ENCODE data around the gene CLEC4C. TPM values are rescaled to one million over a fixed set of nuclear protein-coding genes. Genes with fewer than 3 reads are reported as not detected.
"Not testable (repeated sequence)": the region's sequence is repeated elsewhere in the genome, so short reads cannot be mapped to it uniquely, and the experiment has no call there.

The CLEC4C gene
- total and polyA plus RNA-seq, 2 experiments from 2014 or later = not detected

DNA sequence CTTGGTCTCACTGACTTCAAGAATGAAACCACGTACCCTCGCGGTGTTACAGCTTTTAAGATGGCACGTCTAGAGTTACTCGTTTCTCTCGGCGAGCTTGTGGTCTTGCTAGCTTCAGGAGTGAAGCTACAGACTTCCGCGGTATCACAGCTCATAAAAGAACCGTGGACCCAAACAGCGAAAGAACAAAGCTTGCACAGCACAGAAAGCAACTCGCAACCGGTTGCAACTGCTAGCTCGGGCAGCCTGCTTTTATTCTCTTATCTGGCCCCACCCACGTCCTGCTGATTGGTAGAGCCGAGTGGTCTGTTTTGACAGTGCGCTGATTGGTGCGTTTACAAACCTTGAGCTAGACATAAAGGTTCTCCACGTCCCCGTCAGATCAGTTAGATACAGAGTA, 4.2 kb upstream of the CLEC4C start:
- no peak overlapping the region for H3K27ac ChIP-seq
- no peaks in the 10 kb centered on the region for H3K27me3 ChIP-seq
- no peaks in the 10 kb centered on the region for H3K9me3 ChIP-seq (ENCODE audit: low read depth)
- TF ChIP-seq, protein P1, sequence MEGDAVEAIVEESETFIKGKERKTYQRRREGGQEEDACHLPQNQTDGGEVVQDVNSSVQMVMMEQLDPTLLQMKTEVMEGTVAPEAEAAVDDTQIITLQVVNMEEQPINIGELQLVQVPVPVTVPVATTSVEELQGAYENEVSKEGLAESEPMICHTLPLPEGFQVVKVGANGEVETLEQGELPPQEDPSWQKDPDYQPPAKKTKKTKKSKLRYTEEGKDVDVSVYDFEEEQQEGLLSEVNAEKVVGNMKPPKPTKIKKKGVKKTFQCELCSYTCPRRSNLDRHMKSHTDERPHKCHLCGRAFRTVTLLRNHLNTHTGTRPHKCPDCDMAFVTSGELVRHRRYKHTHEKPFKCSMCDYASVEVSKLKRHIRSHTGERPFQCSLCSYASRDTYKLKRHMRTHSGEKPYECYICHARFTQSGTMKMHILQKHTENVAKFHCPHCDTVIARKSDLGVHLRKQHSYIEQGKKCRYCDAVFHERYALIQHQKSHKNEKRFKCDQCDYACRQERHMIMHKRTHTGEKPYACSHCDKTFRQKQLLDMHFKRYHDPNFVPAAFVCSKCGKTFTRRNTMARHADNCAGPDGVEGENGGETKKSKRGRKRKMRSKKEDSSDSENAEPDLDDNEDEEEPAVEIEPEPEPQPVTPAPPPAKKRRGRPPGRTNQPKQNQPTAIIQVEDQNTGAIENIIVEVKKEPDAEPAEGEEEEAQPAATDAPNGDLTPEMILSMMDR (IDR thresholded peaks at IDR 0.05; ENCODE audit: low read depth, low read length) = no peak
- no peak overlapping the region for H3K4me3 ChIP-seq
- H3K36me3 ChIP-seq = no peaks in the 10 kb centered on the region
- DNase-seq (ENCODE audit: low read depth in 1 of 2, low spot score in 1 of 2) = no peak
- H3K4me1 ChIP-seq (ENCODE audit: low read depth) = no peaks in the 10 kb centered on the region

DNA sequence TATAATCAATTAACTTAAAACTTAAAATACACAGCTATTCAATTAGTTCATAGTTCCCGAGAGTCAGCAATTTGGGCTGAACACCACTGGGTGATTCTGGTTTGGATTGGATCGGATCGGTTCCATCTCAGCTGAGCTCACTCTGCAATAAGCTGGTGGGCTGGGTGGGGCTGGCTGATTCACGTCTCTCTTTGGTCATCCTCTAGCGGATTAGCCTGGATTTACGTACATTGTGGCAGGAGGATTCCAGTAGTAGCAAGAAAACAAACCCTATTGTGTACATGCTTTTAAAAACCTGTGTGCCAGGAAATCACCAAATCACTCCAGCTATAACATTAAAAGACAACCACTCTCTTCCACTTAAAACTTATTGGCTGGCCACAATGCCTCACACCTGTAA, 3.2 kb upstream of the CLEC4C start:
- Histone ChIP-seq H3K4me3 (no peak overlapping the region), H3K4me1 (ENCODE audit: low read depth) (no peaks in the 10 kb centered on the region), H3K27ac (no peak overlapping the region), H3K9me3 (ENCODE audit: low read depth) (no peaks in the 10 kb centered on the region), H3K27me3 (no peaks in the 10 kb centered on the region), H3K36me3 (no peaks in the 10 kb centered on the region)
- no peak for DNase-seq (ENCODE audit: low read depth in 1 of 2, low spot score in 1 of 2)
- TF ChIP-seq, protein P1 (IDR thresholded peaks at IDR 0.05; ENCODE audit: low read depth, low read length) = no peak

DNA sequence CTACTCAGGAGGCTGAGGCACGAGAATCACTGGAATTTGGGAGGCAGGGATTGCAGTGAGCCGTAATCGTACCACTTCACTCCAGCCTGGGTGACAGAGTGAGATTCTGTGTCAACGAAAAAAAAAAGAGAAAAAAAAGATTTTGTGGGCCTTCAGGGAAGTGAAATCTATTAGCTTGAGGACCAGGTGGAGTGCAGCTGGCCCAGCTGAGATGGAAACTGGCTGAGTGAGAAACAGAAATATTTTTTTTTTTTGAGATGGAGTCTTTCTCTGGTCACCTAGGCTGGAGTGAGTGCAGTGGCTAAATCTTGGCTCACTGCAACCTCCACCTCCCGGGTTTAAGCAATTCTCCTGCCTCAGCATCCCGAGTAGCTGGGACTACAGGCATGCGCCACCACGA, 2.3 kb upstream of the CLEC4C start:
- no peaks in the 10 kb centered on the region for H3K36me3 ChIP-seq
- DNase-seq (ENCODE audit: low read depth in 1 of 2, low spot score in 1 of 2) = no peak
- TF ChIP-seq, protein P1 (IDR thresholded peaks at IDR 0.05; ENCODE audit: low read depth, low read length) = no peak
- no peak overlapping the region for H3K4me3 ChIP-seq
- H3K27ac ChIP-seq = no peak overlapping the region
- no peaks in the 10 kb centered on the region for H3K4me1 ChIP-seq (ENCODE audit: low read depth)
- H3K27me3 ChIP-seq = no peaks in the 10 kb centered on the region
- H3K9me3 ChIP-seq (ENCODE audit: low read depth) = no peaks in the 10 kb centered on the region

DNA sequence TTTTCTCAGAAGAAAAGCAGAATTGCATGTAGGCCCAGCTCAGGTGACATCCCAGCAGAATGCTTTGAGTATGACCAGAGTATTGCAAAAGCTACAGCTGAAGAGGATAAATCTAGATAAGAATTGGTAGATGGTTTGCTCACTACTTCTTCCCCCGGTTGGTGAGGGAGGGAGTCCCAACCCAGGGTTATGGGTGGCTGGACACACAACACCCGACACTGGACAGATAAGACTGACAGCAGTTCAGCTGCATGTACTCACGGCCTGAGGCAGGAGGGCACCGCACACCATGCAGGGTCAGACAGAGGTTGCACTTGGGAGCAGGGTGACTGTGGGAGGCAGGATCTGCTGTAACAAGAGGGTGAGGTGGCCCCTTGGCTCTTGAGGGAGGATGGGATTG, 1.7 kb upstream of the CLEC4C start:
- H3K36me3 ChIP-seq = no peaks in the 10 kb centered on the region
- no peak overlapping the region for H3K4me3 ChIP-seq
- H3K27me3 ChIP-seq = no peaks in the 10 kb centered on the region
- no peaks in the 10 kb centered on the region for H3K9me3 ChIP-seq (ENCODE audit: low read depth)
- peak in 1 of 2 donors; percentile 32 for DNase-seq (ENCODE audit: low read depth in 1 of 2, low spot score in 1 of 2)
- peak overlapping the region; percentile 24 for H3K27ac ChIP-seq
- TF ChIP-seq, protein P1 (IDR thresholded peaks at IDR 0.05; ENCODE audit: low read depth, low read length) = no peak
- H3K4me1 ChIP-seq (ENCODE audit: low read depth) = no peaks in the 10 kb centered on the region

DNA sequence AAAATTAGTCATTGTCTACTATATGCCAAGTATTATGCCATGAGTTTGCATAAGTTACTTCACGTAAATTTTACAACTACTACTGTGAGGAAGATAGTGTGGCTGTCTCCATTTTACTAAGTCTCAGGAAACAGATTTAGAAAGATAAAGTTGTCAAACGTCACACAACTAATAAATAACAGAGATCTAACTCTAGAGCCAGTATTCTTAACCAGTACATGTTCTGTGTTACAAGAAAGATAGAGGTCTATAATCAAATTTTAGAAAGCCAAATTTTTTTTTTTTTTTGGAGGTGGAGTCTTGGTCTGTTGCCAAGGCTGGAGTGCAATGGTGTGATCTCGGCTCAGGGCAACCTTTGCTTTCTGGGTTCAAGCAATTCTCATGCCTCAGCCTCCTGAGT, 14.2 kb downstream of the CLEC4C start:
- Histone ChIP-seq H3K27me3 (no peaks in the 10 kb centered on the region), H3K4me3 (no peak overlapping the region), H3K9me3 (ENCODE audit: low read depth) (no peaks in the 10 kb centered on the region), H3K27ac (no peak overlapping the region), H3K4me1 (ENCODE audit: low read depth) (peaks cover 12% of the 10 kb centered on the region), H3K36me3 (no peaks in the 10 kb centered on the region)
- TF ChIP-seq, protein P1 (IDR thresholded peaks at IDR 0.05; ENCODE audit: low read depth, low read length) = no peak
- no peak for DNase-seq (ENCODE audit: low read depth in 1 of 2, low spot score in 1 of 2)

DNA sequence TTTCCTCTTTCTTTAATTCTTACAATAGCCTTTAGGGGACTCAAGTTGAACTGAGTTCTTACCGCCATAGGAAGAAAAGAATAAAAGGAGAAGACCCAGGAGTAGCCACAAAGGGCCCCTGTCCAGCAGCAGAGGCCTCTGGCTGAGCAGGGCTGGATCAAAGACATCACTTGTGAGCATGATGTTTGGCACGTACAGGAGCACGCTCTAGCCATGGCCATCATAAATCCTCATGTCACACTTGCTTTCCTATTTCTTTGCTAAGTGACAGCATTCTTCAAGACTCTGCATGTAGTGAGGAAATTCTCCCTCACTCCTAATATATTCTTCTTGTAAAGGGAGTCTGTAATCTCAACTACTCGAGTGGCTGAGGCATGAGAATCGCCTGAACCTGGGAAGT, 15.7 kb downstream of the CLEC4C start:
- peak overlapping the region; percentile 80 for H3K27ac ChIP-seq
- TF ChIP-seq, protein P1 (IDR thresholded peaks at IDR 0.05; ENCODE audit: low read depth, low read length) = no peak
- no peak overlapping the region for H3K4me3 ChIP-seq
- no peaks in the 10 kb centered on the region for H3K27me3 ChIP-seq
- no peaks in the 10 kb centered on the region for H3K36me3 ChIP-seq
- DNase-seq (ENCODE audit: low read depth in 1 of 2, low spot score in 1 of 2) = peak in 1 of 2 donors; percentile 33
- H3K4me1 ChIP-seq (ENCODE audit: low read depth) = peaks cover 12% of the 10 kb centered on the region
- no peaks in the 10 kb centered on the region for H3K9me3 ChIP-seq (ENCODE audit: low read depth)

DNA sequence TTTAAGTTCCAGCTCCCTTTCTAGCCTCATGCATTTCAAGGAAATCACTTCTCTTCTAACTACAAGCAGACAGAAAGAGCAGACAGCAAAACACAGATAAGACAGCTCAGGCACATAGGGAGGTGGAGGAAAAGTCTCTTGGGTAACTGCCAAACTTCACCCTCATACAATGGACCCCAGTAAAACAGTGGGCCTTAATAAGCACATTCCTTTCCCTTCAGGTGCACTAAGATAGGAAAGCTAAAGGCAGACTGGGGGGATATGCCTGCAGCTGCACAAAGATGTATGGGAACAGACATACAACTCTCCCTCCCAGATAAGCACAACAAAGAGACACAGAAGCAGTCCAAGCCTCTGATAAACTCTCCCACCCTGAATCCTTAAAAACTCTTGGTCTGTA, 16.2 kb downstream of the CLEC4C start:
- H3K4me1 ChIP-seq (ENCODE audit: low read depth) = peaks cover 12% of the 10 kb centered on the region
- not testable (repeated sequence) for H3K9me3 ChIP-seq (ENCODE audit: low read depth); H3K4me3 ChIP-seq; H3K36me3 ChIP-seq; H3K27me3 ChIP-seq; DNase-seq (ENCODE audit: low read depth in 1 of 2, low spot score in 1 of 2)
- peak overlapping the region; percentile 80 for H3K27ac ChIP-seq
